ENCODE measurements around the gene ING3.

DNA sequence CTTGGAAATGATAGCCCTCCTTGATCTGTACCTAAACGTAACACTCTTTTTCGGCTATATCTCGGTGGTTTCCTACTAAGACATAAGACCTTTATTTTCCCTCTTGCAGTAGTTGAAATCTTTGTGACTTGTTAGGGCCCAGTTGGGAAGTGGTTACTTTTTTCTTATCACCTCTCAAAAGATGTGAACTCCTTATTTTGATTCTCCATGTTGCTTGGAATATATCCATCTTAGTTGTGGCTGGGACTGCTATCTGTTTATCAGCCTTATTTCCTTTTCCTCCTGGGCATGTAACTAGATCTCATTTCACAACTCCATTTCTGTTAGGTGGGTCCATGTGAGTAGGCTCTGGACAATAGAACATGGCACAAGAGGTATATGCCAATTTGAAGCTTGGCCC is 33.8 kb downstream of the ING3 start:
- TF ChIP-seq, protein P1, sequence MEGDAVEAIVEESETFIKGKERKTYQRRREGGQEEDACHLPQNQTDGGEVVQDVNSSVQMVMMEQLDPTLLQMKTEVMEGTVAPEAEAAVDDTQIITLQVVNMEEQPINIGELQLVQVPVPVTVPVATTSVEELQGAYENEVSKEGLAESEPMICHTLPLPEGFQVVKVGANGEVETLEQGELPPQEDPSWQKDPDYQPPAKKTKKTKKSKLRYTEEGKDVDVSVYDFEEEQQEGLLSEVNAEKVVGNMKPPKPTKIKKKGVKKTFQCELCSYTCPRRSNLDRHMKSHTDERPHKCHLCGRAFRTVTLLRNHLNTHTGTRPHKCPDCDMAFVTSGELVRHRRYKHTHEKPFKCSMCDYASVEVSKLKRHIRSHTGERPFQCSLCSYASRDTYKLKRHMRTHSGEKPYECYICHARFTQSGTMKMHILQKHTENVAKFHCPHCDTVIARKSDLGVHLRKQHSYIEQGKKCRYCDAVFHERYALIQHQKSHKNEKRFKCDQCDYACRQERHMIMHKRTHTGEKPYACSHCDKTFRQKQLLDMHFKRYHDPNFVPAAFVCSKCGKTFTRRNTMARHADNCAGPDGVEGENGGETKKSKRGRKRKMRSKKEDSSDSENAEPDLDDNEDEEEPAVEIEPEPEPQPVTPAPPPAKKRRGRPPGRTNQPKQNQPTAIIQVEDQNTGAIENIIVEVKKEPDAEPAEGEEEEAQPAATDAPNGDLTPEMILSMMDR (IDR thresholded peaks at IDR 0.05), result no peak
- TF ChIP-seq POLR2A (IDR thresholded peaks at IDR 0.05) (no peak), POLR2AphosphoS5 (IDR thresholded peaks at IDR 0.05) (no peak)
